HG03439 (cell line): Measurements from ENCODE around the gene NSUN3.
"Not testable (repeated sequence)": the region's sequence is repeated elsewhere in the genome, so short reads cannot be mapped to it uniquely, and the experiment has no call there.

Source experiments
- ATAC-seq: cut with Tn5 transposase; IDR thresholded peaks from one replicate; pipeline ENCODE4 v1.9.1; 2021; ENCODE audit warnings: mild to moderate bottlenecking, moderate library complexity; ENCODE audit not compliant: unreplicated experiment

The NSUN3 gene

GRCh38 chr3:94062513-94063404 lies at the start of gene NSUN3, which contains the start of gene DHFR2:
Gene NSUN3 (plus strand): TSS chr3:94063061. CDS start chr3:94063127, 66 bp downstream.
Gene DHFR2 (minus strand): TSS chr3:94062916. CDS start chr3:94061511, 1,405 bp downstream.
- ATAC-seq, result peak; percentile 95

GRCh38 chr3:94015025-94015424 lies 47.8 kb upstream of the NSUN3 start:
- no peak for ATAC-seq

- ATAC-seq, result no peak
Measured at GRCh38 chr3:94019659-94020058, 43.2 kb upstream of the NSUN3 start.

GRCh38 chr3:94020293-94020692 lies 42.6 kb upstream of the NSUN3 start:
- no peak for ATAC-seq

- ATAC-seq, result no peak
Measured at GRCh38 chr3:94024385-94024784, 38.5 kb upstream of the NSUN3 start.

- no peak for ATAC-seq
Measured at GRCh38 chr3:94026623-94027022, 36.2 kb upstream of the NSUN3 start.

- ATAC-seq, result no peak
Measured at GRCh38 chr3:94028093-94028837, 34.6 kb upstream of the NSUN3 start, which contains the start of gene STX19. Gene STX19 (minus strand): TSS chr3:94028597. CDS start chr3:94015269, 13,328 bp downstream.

- peak; percentile 67 for ATAC-seq
Measured at GRCh38 chr3:94036909-94037507, 25.9 kb upstream of the NSUN3 start.

GRCh38 chr3:94043285-94043684 lies 19.6 kb upstream of the NSUN3 start:
- no peak for ATAC-seq

- not testable (repeated sequence) for ATAC-seq
Measured at GRCh38 chr3:94044100-94044936, 18.5 kb upstream of the NSUN3 start.

- ATAC-seq, result no peak
Measured at GRCh38 chr3:94046533-94046932, 16.3 kb upstream of the NSUN3 start.

GRCh38 chr3:94049267-94049666 lies 13.6 kb upstream of the NSUN3 start:
- no peak for ATAC-seq

- no peak for ATAC-seq
Measured at GRCh38 chr3:94050546-94050945, 12.3 kb upstream of the NSUN3 start.

GRCh38 chr3:94061297-94061696 lies 1.6 kb upstream of the NSUN3 start:
- ATAC-seq, result no peak

- ATAC-seq, result no peak
Measured at GRCh38 chr3:94063496-94064119, 747 bp downstream of the NSUN3 start.

- ATAC-seq, result no peak
Measured at GRCh38 chr3:94064243-94064860, 1.5 kb downstream of the NSUN3 start.

- no peak for ATAC-seq
Measured at GRCh38 chr3:94065122-94065521, 2.3 kb downstream of the NSUN3 start.

- no peak for ATAC-seq
Measured at GRCh38 chr3:94065819-94066480, 3.1 kb downstream of the NSUN3 start.
